Smooth muscle cell (in vitro differentiated cells): ENCODE measurements around the gene PHC3. TPM values are rescaled to one million over a fixed set of nuclear protein-coding genes. Genes with fewer than 3 reads are reported as not detected.

Experiments used
- DNase-seq: peaks from one replicate; lab custom pipeline; 2025; ENCODE audit not compliant: unreplicated experiment; lab: John Stamatoyannopoulos, UW
- H2AFZ ChIP-seq: fragments of 200-600 bp; sonication (generic); 2 replicates; pipeline ENCODE4 v1.6.0; 2016; ENCODE audit warnings: antibody characterized with exemption, low read depth, mild to moderate bottlenecking
- H3F3A ChIP-seq: fragments of 200-600 bp; sonication (generic); 2 replicates; pipeline ENCODE4 v1.6.0; 2017; ENCODE audit warnings: antibody characterized with exemption, low read depth
- H3K27ac ChIP-seq: fragments of 200-600 bp; sonication (generic); 2 replicates; pipeline ENCODE4 v1.5.1; 2016; ENCODE audit warnings: low read depth, mild to moderate bottlenecking
- H3K27me3 ChIP-seq: fragments of 200-600 bp; sonication (generic); 2 replicates; pipeline ENCODE4 v1.6.1; 2016; ENCODE audit warnings: low read depth, mild to moderate bottlenecking
- H3K36me3 ChIP-seq: fragments of 200-600 bp; sonication (generic); 2 replicates; pipeline ENCODE4 v1.5.1; 2016; ENCODE audit warnings: low read depth
- H3K4me1 ChIP-seq: fragments of 200-600 bp; sonication (generic); 2 replicates; pipeline ENCODE4 v1.5.1; 2016; ENCODE audit warnings: low read depth
- H3K4me2 ChIP-seq: fragments of 200-600 bp; sonication (generic); 2 replicates; pipeline ENCODE4 v1.6.0; 2016; ENCODE audit warnings: mild to moderate bottlenecking
- H3K4me3 ChIP-seq: fragments of 200-600 bp; sonication (generic); 2 replicates; pipeline ENCODE4 v1.5.1; 2016; ENCODE audit warnings: mild to moderate bottlenecking
- H3K79me2 ChIP-seq: fragments of 200-600 bp; sonication (generic); 2 replicates; pipeline ENCODE4 v1.6.0; 2016; ENCODE audit warnings: low read depth, mild to moderate bottlenecking
- H3K9ac ChIP-seq: fragments of 200-600 bp; sonication (generic); 2 replicates; pipeline ENCODE4 v1.6.0; 2016; ENCODE audit warnings: low read depth
- H3K9me3 ChIP-seq: fragments of 200-600 bp; sonication (generic); replicated peaks from 2 replicates; pipeline ENCODE4 v1.5.1; 2016; ENCODE audit warnings: low read depth
- H4K20me1 ChIP-seq: fragments of 200-600 bp; sonication (generic); 2 replicates; pipeline ENCODE4 v1.6.0; 2016; ENCODE audit warnings: low read depth
- WGBS: methylation state at CpG from one replicate; pipeline ENCODE4 v1.1.7; 2016; ENCODE audit warnings: low lambda C conversion rate; 5-methylcytosine and 5-hydroxymethylcytosine counted together
- polyA plus RNA-seq: library from polyadenylated mRNA; unstranded; fragments of >200 nt; fragmentation: Nextera tagmentation; extraction: Ambion mirVana; gene quantifications from 2 replicates; pipeline ENCODE4 v1.2.1, GENCODE V29; 2016
- total RNA-seq: library from RNA; depleted of rRNA; stranded (reverse); fragments of >200 nt; gene quantifications from 2 replicates; pipeline ENCODE4 v1.2.3, GENCODE V29; 2014
- TF ChIP-seq, protein P1 (sequence below): fragments of 200-600 bp; sonication (generic); IDR thresholded peaks from 2 replicates; pipeline ENCODE4 v1.5.1; 2017; ENCODE audit warnings: borderline replicate concordance, mild to moderate bottlenecking, antibody characterized with exemption; ENCODE audit not compliant: insufficient read depth, poor library complexity, severe bottlenecking

Gene PHC3
- total and polyA plus RNA-seq, 2 experiments from 2014 or later = 28.8 to 33.1 TPM

DNA sequence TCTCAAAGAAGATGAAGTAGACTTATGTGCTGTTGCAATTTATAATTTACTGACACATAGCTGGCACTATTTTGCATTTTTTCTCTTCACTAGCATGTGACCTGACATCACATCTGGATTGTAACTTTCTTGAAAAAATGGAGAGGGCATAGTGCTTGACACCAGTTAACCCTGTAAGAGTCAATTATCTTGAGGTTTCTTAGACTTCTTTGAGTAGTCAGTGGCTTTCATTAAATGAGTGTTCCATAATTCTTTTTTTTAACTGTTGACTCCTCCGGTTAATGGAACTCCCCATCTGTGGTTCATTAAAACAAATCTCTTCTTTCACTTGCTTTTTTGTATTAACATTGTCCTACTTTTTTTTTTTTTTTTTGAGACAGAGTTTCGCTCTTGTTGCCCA, 23.8 kb upstream of the PHC3 start:
- Histone ChIP-seq H3K9ac (no peak overlapping the region), H3K9me3 (no peaks in the 10 kb centered on the region), H3K79me2 (no peaks in the 10 kb centered on the region), H3K4me1 (no peaks in the 10 kb centered on the region), H3F3A (no peaks in the 10 kb centered on the region), H3K4me3 (no peak overlapping the region), H4K20me1 (no peaks in the 10 kb centered on the region), H3K27ac (no peak overlapping the region), H2AFZ (no peak overlapping the region), H3K36me3 (no peaks in the 10 kb centered on the region), H3K4me2 (no peak overlapping the region), H3K27me3 (no peaks in the 10 kb centered on the region)
- TF ChIP-seq, protein P1, sequence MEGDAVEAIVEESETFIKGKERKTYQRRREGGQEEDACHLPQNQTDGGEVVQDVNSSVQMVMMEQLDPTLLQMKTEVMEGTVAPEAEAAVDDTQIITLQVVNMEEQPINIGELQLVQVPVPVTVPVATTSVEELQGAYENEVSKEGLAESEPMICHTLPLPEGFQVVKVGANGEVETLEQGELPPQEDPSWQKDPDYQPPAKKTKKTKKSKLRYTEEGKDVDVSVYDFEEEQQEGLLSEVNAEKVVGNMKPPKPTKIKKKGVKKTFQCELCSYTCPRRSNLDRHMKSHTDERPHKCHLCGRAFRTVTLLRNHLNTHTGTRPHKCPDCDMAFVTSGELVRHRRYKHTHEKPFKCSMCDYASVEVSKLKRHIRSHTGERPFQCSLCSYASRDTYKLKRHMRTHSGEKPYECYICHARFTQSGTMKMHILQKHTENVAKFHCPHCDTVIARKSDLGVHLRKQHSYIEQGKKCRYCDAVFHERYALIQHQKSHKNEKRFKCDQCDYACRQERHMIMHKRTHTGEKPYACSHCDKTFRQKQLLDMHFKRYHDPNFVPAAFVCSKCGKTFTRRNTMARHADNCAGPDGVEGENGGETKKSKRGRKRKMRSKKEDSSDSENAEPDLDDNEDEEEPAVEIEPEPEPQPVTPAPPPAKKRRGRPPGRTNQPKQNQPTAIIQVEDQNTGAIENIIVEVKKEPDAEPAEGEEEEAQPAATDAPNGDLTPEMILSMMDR = no peak
- WGBS = 89% methylated on average over 2 of the region's 2 CpGs
- DNase-seq = no peak

DNA sequence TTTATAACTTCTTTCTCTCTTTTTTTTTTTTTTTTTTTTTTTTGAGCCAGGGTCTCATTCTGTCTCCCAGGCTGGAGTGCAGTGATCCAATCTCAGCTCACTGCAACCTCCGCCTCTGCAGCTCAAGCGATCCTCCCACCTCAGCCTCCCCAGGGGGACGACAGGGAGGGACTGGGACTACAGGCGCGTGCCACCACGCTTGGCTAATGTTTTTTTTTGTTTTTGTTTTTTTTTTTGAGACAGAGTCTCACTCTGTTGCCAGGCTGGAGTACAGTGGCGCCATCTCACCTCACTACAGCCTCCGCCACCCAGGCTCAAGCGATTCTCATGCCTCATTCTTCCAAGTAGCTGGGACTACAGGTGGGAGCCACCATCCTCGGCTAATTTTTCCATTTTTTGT, 23.0 kb upstream of the PHC3 start:
- Histone ChIP-seq H4K20me1 (no peaks in the 10 kb centered on the region), H3K27ac (no peak overlapping the region), H3K36me3 (no peaks in the 10 kb centered on the region), H3K4me1 (no peaks in the 10 kb centered on the region), H3K9me3 (no peaks in the 10 kb centered on the region), H3F3A (no peaks in the 10 kb centered on the region), H3K79me2 (no peaks in the 10 kb centered on the region), H2AFZ (no peak overlapping the region), H3K9ac (no peak overlapping the region), H3K4me3 (no peak overlapping the region), H3K4me2 (no peak overlapping the region), H3K27me3 (no peaks in the 10 kb centered on the region)
- WGBS = 96% methylated on average over 10 of the region's 10 CpGs
- TF ChIP-seq, protein P1 = no peak
- DNase-seq = no peak

DNA sequence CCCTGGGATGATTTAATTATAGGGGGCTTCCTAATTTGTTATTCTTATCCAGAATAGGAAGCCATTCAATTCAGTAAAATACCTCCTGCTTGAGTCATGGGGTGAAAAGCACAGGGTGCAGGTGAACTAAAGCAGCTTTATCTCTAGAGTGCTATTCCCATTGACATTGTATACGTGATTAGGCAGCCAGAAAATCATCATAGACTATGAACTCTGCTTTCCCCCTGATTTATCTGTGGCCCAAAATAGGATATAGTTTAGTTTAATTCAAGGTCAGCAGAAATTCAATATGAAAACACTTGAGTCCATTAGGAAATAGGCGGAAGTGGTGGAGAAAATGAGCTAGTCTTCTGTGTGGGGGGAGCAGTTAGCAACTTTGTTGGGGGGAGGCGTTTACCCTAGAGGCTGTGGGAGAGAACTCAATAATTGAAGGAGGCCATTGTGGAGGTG, 22.5 kb upstream of the PHC3 start:
- H3K27ac ChIP-seq = no peak overlapping the region
- H3F3A ChIP-seq = no peaks in the 10 kb centered on the region
- H3K4me1 ChIP-seq = no peaks in the 10 kb centered on the region
- no peaks in the 10 kb centered on the region for H3K36me3 ChIP-seq
- H3K27me3 ChIP-seq = no peaks in the 10 kb centered on the region
- no peaks in the 10 kb centered on the region for H4K20me1 ChIP-seq
- TF ChIP-seq, protein P1 = no peak
- DNase-seq = no peak
- no peaks in the 10 kb centered on the region for H3K9me3 ChIP-seq
- H2AFZ ChIP-seq = no peak overlapping the region
- H3K79me2 ChIP-seq = no peaks in the 10 kb centered on the region
- 75% methylated on average over 3 of the region's 3 CpGs for WGBS
- no peak overlapping the region for H3K9ac ChIP-seq
- H3K4me2 ChIP-seq = no peak overlapping the region
- H3K4me3 ChIP-seq = no peak overlapping the region

DNA sequence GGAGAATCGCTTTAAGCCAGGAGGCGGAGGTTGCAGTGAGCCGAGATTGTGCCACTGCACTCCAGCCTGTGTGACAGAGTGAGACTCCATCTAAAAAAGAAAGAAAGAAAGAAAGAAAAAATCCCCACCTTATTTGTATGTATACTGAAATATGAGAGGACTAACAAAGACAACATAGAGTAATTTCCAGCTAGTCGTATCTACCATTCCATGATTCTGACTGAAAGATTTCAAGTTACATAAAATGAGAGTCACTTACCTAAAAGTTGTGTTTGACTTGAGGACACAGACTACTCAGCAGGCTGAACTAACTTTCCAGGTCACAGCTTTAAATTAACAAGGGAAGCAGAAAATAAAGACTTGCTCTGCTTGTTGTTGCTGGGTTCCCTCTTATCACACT, 21.9 kb upstream of the PHC3 start:
- Histone ChIP-seq H3K79me2 (no peaks in the 10 kb centered on the region), H3K9me3 (no peaks in the 10 kb centered on the region), H4K20me1 (no peaks in the 10 kb centered on the region), H3F3A (no peaks in the 10 kb centered on the region), H3K4me1 (no peaks in the 10 kb centered on the region), H3K27ac (no peak overlapping the region), H3K9ac (no peak overlapping the region), H2AFZ (no peak overlapping the region), H3K4me2 (no peak overlapping the region), H3K36me3 (no peaks in the 10 kb centered on the region), H3K4me3 (no peak overlapping the region), H3K27me3 (no peaks in the 10 kb centered on the region)
- no peak for DNase-seq
- 85% methylated on average over 4 of the region's 4 CpGs for WGBS
- TF ChIP-seq, protein P1 = no peak
